Activated effector memory CD4-positive, alpha-beta T cell treated with anti-CD3 and anti-CD28 coated beads, Interleukin-2, amount 50 U/mL, for 16 hours (primary cell): Measurements from ENCODE around the gene SCGB3A1.

ENCODE experiments used
- DNase-seq: peaks from one replicate; pipeline ENCODE4 v3.0.0-alpha.2; 2020

Gene SCGB3A1

GRCh38 chr5:180603076-180603594 lies 11.8 kb upstream of the SCGB3A1 start:
- DNase-seq, result peak; percentile 48

DNA sequence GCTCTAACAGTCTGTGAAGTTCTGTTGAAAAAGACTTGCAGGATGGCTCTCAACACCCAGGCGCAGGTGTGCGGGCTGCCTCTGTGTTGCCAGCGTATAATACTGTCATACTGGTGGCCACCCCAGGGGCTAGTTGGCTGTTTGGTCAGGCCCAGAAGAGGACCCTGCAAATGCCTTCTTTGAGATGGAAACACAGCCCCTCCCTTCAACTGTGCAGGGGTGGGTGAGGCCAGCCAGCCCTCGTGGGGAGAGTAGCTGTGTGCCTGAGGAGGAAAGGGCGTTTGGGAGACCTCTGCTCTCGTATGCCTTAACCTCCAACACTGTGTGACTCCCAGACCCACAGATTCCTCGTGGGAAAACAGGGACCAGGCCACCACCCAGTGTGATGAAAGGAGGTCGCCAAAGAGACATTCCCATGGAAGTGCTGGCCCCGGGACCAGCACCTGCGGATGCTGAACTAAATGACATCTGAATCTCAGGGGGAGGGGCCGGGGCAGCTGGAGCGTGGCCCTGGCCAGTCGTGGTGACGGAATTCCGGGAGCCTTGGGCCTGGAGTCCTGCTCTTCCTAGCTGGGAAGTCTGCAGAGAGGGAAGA lies 11.3 kb upstream of the SCGB3A1 start:
- peak; percentile 54 for DNase-seq

DNA sequence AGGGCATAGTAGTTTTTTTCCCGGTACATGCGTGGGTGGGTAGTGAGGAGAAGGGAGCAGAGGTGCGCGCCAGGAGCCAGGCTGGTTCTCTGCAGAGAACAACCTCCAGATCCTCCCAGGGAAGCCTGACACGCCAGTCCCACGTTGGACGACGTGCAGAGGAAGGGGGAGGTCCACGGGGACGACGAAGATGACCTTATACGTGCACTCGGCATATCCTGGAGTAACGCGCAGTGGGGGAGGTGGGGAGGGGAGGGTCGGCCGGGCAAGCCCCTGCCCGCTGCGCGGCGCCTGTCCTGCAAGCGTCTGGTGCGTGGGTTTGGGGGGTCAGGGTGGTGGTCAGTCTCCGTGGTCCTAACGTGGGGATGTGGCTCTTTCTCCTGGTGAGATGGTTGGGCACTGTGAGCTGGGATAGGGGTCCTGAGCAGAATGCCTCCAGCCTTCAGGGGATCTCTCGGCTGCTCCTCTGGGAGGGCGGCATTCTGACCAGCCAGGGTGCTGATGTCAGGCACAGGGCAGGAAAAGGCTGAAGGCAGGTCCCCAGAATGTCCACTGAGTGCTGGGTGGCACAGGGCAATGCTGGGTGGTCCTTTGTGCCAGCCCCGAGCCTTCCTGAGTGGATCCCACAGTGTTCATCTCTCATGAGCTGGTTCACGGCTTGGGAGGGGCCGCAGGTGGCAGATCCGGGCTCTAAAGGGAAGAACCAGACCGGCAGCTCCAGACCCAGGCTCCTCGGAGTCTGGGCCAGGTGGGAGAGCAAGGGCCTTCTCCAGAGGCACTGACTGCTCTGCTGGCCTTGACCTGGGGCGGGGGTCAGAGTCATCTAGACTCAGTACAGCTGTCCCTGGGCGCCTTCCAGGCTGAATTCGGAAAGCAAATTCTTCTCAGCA lies 10.5 kb upstream of the SCGB3A1 start:
- peak; percentile 50 for DNase-seq

- no peak for DNase-seq
Measured at GRCh38 chr5:180600554-180601041, 9.3 kb upstream of the SCGB3A1 start.

GRCh38 chr5:180599981-180600553 lies 8.8 kb upstream of the SCGB3A1 start:
- no peak for DNase-seq

DNA sequence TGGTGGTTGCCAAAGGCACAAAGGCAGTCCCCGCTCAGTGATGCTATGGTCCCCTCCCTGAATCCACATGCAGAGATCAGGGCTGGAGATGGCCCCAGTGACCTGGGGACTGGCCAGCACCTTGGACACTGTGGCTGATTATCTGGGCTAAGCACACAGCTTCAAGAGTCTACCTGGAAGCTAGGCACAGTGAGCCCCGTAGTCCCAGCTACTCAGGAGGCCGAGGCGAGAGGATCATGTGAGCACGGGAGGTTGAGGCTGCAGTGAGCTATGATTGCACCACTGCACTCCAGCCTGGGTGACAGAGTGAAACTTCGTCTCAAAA lies 8.3 kb upstream of the SCGB3A1 start:
- no peak for DNase-seq

- DNase-seq, result peak; percentile 48
Measured at GRCh38 chr5:180598797-180599589, 7.7 kb upstream of the SCGB3A1 start.

DNA sequence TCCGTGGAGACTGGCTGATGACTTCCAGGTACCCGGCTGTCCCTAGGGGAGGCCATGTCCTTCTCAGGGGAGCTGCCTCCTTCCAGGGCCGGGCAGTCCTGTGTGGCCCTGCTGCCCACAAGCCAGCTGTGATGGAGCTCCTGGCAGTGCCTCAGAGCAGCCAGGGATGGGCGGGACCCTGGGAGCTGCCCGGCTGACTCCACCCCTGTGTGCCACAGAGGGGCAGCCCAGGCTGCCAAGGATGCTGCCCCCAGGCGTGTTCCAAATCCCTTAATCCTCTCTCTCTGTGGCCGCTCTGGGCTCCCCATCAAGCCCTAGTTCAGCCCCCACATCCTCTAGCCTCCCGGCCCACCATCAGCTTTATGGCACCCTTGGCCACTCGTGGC lies 7.0 kb upstream of the SCGB3A1 start:
- DNase-seq, result no peak

GRCh38 chr5:180596668-180597231 lies 5.5 kb upstream of the SCGB3A1 start:
- no peak for DNase-seq

DNA sequence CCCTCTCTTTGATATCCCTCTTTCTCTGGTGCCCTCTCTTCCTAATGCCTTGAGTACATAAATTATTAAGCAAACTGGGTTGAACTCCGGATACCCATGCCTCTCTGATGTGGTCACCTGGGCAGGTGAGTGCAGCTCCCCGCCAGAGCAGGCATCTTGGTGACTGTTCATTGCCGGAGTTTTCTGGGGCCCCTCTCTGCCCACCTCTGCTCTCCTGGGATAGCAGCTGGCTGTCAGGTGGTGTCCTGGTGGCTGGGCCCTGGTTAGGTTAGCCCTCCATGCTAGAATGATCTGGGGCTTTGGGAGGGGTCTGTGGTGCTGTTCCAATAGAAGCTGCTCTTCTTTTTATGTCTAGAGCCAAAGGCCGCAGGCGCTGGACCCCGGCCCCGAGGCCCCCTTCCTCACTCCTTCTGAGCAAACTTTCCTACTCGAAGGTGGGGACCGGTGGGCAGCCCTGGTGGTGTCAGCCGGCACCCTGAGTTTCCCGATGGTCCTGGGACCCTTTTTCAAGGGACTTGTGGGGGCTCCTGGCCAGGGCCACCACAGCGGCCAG lies 4.9 kb upstream of the SCGB3A1 start:
- DNase-seq, result no peak

GRCh38 chr5:180595381-180596114 lies 4.2 kb upstream of the SCGB3A1 start:
- DNase-seq, result no peak

- no peak for DNase-seq
Measured at GRCh38 chr5:180595046-180595379, 3.7 kb upstream of the SCGB3A1 start.

DNA sequence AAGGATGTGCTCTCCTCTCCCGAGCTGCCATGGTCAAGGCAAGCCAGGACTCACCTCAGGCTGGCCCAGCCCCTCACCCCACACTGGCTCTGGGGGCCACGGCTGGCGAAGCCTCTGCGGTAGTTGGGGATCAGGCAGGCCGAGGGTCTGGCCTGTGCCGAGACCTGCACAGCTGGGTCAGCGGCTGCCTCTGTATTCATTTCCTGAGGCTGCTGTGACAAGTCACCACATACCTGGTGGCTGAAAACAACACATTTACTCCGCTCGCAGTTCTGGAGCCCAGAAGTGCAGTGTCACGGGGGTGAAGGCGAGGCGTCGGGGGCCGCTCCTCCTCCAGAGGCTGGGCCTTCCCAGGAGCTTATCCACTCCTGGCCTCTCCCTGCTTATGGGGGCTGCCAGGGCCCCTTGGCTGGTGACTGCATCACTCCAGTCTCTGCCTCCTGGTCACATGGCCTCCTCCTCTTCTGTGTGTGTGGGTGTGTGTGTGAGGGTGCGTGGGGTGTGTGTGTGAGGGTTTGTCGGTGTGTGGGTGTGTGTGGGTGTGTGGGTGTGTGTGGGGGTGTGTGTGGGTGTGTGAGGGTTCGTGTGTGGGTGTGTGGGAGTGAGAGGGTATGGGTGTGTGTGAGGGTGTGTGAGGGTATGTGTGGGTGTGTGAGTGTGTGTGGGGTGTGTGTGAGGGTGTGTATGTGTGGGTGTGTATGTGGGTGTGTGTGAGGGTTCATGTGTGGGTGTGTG lies 3.2 kb upstream of the SCGB3A1 start:
- no peak for DNase-seq

DNA sequence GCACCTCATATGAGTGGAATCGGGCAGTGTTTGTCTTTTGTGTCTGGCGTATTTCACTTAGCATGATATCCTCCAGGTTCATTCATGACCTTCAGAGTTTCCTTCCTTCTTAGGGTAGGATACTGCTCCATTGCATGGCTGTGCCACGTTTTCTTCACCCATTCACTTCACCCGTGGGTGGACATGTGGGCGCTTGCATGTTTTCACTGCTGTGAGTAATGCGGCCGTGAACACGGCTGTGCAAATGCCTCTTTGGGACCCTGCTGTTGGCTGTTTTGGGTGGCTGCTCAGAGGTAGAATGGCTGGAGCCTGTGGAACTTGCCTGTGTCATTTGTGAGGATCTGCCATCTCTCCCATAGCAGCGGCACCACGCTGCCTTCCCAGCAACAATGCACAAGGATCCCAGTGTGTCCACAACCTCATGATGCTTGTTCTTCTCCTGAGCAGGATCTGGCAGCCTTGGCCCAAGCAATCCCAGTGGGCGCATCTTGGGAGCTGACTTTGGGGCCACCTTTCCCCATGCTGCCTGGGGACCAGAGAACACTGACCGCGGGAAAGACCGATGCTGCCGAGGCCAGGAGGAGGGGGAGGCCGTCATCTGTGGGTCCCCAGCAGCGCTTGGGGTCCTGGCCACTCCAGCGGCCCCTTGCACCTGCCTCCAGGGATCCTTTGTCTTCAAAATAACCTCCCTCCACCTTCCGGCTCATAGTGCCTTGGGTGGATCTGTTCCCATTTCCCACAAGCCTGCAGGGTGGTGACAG lies 2.3 kb upstream of the SCGB3A1 start:
- DNase-seq, result no peak

DNA sequence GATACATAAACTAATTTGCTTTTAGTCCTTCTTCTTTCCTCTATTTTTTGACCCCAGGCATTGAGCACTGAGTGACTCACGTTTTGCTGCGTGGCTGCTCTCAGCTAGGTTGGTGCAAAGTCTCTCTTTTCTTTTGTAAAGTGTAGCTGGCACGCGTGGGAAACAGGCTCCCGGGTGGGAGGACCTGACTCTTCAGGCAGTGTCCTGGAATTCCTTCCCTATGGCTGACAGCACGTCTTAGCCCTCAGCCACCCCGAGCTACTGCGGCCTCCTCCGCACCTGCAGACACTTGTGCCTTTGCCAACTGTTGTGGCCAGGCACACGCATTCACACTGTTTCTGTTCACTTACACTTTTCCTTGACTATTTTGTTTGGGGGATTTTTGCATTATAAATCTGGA lies 877 bp upstream of the SCGB3A1 start:
- no peak for DNase-seq

DNA sequence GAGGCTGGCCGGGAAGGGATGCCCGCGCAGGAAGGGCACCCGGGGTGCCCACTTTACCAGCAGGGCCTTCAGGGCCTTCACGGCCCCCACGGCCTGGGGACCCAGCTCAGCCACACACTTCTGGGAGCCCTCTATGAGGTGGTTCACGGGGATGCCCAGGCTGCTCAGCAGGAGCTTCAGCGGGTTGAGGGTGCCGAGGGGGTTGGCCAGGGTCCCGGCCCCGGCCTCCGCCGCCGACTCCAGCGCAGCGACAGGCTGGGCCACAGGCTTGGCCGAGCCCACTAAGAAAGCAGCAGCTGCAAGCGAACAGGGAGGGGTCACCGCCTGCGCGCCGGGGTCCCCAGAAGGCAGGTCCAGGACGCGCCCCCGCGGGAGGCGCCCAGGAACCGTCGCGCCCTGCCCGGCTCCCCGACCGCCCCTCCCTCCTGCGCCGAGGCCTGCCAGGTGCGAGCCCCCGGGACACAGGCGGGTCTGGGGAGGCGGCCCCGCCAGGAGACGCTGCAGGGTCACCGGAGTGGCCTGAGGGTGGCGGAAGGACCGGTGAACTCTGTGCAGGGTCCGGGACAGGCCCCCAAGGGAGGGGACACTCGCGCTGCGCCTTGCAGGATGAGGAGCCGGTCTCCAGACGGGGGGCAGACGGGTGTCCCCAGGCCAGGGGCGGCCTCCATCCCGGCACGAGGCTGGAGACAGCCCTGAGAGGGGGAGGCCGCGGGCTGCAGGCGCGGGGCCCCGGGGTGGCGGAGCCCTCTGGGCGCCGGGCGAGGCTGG lies 572 bp downstream of the SCGB3A1 start:
- no peak for DNase-seq

DNA sequence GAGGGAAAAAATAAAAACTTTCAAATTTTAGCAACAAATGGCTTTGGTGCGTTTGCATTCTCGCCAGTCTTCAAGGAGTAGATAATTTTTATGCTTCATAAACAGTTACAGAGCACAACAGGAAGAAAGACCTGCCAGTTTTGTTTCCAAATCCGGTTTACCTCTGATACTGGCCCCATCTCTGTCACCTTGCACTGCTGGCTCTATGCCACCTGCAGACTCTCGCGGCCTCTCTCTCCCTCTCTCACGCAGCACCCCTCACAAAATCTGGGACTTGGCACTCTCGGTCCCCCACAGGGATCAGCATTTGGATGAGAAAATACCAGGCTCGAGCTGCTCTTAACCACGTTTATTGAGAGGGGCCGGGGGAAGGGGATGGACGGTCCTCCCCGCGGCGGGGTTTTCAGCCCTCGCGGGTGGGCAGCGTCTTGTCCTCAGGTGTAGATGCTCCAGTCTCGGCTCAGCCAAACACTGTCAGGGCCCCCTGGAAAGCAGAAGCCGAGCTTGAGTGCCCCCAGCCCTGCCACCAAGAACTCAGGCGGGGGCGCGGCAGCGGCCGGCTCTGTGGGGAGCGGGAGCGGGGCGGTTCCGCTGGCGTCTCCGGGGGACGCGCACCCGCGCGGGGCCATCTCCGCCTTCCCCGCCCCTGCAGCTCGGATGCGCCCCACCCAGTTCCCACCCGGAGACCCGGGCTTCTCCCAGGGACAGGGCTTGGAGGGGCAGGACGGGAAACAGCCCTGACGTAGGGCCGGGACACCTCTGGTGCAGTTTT lies 1.3 kb downstream of the SCGB3A1 start:
- DNase-seq, result no peak

GRCh38 chr5:180586870-180587269 lies 4.4 kb downstream of the SCGB3A1 start:
- DNase-seq, result no peak

DNA sequence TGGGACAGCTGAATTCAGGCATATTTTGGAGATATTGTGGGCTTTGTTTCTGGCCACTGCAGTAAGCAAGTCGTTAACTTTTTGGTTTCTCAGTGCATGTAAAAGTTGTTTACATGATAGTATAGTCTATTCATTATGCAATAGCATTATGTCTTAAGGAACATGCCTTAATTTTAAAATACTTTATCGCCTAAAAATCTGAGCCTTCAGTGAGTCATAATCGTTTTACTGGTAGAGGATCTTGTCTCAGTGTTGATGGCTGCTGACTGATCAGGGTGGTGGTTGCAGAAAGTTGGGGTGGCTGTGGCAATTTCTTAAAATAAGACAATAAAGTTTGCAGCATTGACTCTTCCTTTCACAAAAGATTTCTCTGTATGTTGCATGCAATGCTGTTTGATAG lies 5.1 kb downstream of the SCGB3A1 start:
- no peak for DNase-seq
